Esophagus mucosa (tissue), 1 donor: ENCODE measurements around the gene CAD. TPM values are rescaled to one million over a fixed set of nuclear protein-coding genes. Genes with fewer than 3 reads are reported as not detected.
"Not testable (repeated sequence)": the region's sequence is repeated elsewhere in the genome, so short reads cannot be mapped to it uniquely, and the experiment has no call there.

Experiments
- ATAC-seq: fragments of 200-7000 bp; cut with Tn5 transposase; one replicate; pipeline ENCODE4 v1.9.1; 2020
- total RNA-seq: library from RNA; stranded (reverse); gene quantifications from one replicate; pipeline ENCODE4 v1.2.4, GENCODE V29; 2023
- donor health status: DM: yes; HTN: yes; CAD: no.

CAD gene
- total RNA-seq, result 26.7 TPM

- peak; percentile 94 for ATAC-seq
These were observed at the start of gene CAD for GRCh38 chr2:27217173-27218121. TSS of gene CAD (plus strand) at chr2:27217369. CDS start at chr2:27217552, 183 bp downstream.

- ATAC-seq, result no peak
These were observed 46.4 kb upstream of the CAD start for GRCh38 chr2:27170581-27171337.

GRCh38 chr2:27171351-27171848, 45.8 kb upstream of the CAD start:
- no peak for ATAC-seq

GRCh38 chr2:27174638-27175037, 42.5 kb upstream of the CAD start:
- no peak for ATAC-seq

GRCh38 chr2:27175330-27175729, 41.8 kb upstream of the CAD start:
- no peak for ATAC-seq

- ATAC-seq, result not testable (repeated sequence)
These were observed 41.4 kb upstream of the CAD start for GRCh38 chr2:27175781-27176180.

GRCh38 chr2:27177441-27178351, 39.5 kb upstream of the CAD start:
- ATAC-seq, result no peak

- no peak for ATAC-seq
These were observed 38.7 kb upstream of the CAD start for GRCh38 chr2:27178469-27178868.

GRCh38 chr2:27179344-27180000, 37.7 kb upstream of the CAD start:
- ATAC-seq, result no peak

- no peak for ATAC-seq
These were observed 34.8 kb upstream of the CAD start for GRCh38 chr2:27182346-27182745.

- ATAC-seq, result no peak
These were observed 33.1 kb upstream of the CAD start for GRCh38 chr2:27184115-27184514.

GRCh38 chr2:27185331-27186026, 31.7 kb upstream of the CAD start:
- no peak for ATAC-seq

- ATAC-seq, result no peak
These were observed 30.4 kb upstream of the CAD start for GRCh38 chr2:27186613-27187345.

- no peak for ATAC-seq
These were observed 27.2 kb upstream of the CAD start for GRCh38 chr2:27189989-27190388.

- peak; percentile 56 for ATAC-seq
These were observed 25.9 kb upstream of the CAD start for GRCh38 chr2:27191070-27191829.

GRCh38 chr2:27194538-27195354, 22.4 kb upstream of the CAD start:
- ATAC-seq, result peak; percentile 17

- not testable (repeated sequence) for ATAC-seq
These were observed 21.4 kb upstream of the CAD start for GRCh38 chr2:27195799-27196198.

- not testable (repeated sequence) for ATAC-seq
These were observed 19.1 kb upstream of the CAD start for GRCh38 chr2:27198068-27198467.

- no peak for ATAC-seq
These were observed 18.5 kb upstream of the CAD start for GRCh38 chr2:27198627-27199026.
